Natural killer cell (primary cell): ENCODE results near the gene PPP1R13B. TPM values are rescaled to one million over a fixed set of nuclear protein-coding genes. Genes with fewer than 3 reads are reported as not detected.

Experiments used
- ATAC-seq, 3 donors: fragments of 150-1000 bp in 2 of 3; fragments of 200-7000 bp in 1 of 3; cut with Tn5 transposase; 1 replicate in 1 of 3; 2 replicates in 2 of 3; pipeline ENCODE4 v1.10.0; 2021; ENCODE audit warnings: mild to moderate bottlenecking in 2 of 3, moderate library complexity in 2 of 3
- DNase-seq, 2 donors: peaks; one replicate each; pipeline versions ENCODE4 v3.0.0 to v3.0.0-alpha.2; 2013 to 2021; ENCODE audit warnings: mixed read lengths in 1 of 2
- H3K27ac ChIP-seq: one replicate; pipeline ENCODE4 v1.5.1; 2013; ENCODE audit warnings: mild to moderate bottlenecking, low read length
- H3K27me3 ChIP-seq: one replicate; pipeline ENCODE4 v1.6.1; 2013; ENCODE audit warnings: low read length; ENCODE audit not compliant: control insufficient read depth, insufficient read depth
- H3K36me3 ChIP-seq: one replicate; pipeline ENCODE4 v1.6.1; 2013; ENCODE audit warnings: low read length; ENCODE audit not compliant: control insufficient read depth, insufficient read depth
- H3K4me1 ChIP-seq: one replicate; pipeline ENCODE4 v1.6.1; 2013; ENCODE audit warnings: low read length; ENCODE audit not compliant: control insufficient read depth, insufficient read depth
- H3K4me3 ChIP-seq: one replicate; pipeline ENCODE4 v1.5.1; 2013; ENCODE audit warnings: low read length
- H3K9me3 ChIP-seq: one replicate; pipeline ENCODE4 v1.6.1; 2013; ENCODE audit warnings: low read length; ENCODE audit not compliant: control insufficient read depth, insufficient read depth
- H3K27ac Mint-ChIP-seq, 2 donors: one replicate each; pipeline ENCODE4 v1.8.0; 2022; ENCODE audit warnings: mild to moderate bottlenecking in 2 of 2, mixed read lengths in 2 of 2, moderate library complexity in 1 of 2
- H3K27me3 Mint-ChIP-seq, 2 donors: one replicate each; pipeline ENCODE4 v1.8.0; 2022; ENCODE audit warnings: low read depth in 2 of 2, mixed read lengths in 2 of 2
- H3K36me3 Mint-ChIP-seq: one replicate; pipeline ENCODE4 v1.8.0; 2022; ENCODE audit warnings: mixed read lengths
- H3K4me1 Mint-ChIP-seq, 2 donors: one replicate each; pipeline ENCODE4 v1.8.0; 2022; ENCODE audit warnings: mixed read lengths in 2 of 2
- H3K4me3 Mint-ChIP-seq: one replicate; pipeline ENCODE4 v1.8.0; 2022; ENCODE audit warnings: mild to moderate bottlenecking, moderate library complexity, mixed read lengths
- H3K9me3 Mint-ChIP-seq, 2 donors: one replicate each; pipeline ENCODE4 v1.8.0; 2022; ENCODE audit warnings: mixed read lengths in 2 of 2
- CTCF ChIP-seq: fragments of 200-600 bp; IDR thresholded peaks from one replicate; pipeline ENCODE4 v1.8.0; 2022; ENCODE audit warnings: antibody characterized with exemption
- WGBS: methylation state at CpG from one replicate; pipeline ENCODE4 v1.1.7; 2013; ENCODE audit warnings: missing lambda C conversion rate; ENCODE audit not compliant: insufficient coverage; 5-methylcytosine and 5-hydroxymethylcytosine counted together
- intact Hi-C: fragments of 100-400 bp; cut with micrococcal nuclease; formaldehyde crosslinking; loops from one replicate; pipeline ENCODE4 v1.14.2; 2022
- total RNA-seq, 4 donors: library from RNA; stranded (reverse); fragments of 120-200 nt in 1 of 4; gene quantifications; one replicate each; pipeline versions ENCODE4 v1.2.3 to v1.2.4, GENCODE V29; 2013 to 2022

Gene PPP1R13B
- total RNA-seq, 3 donors from 2014 or later (not counting 1 experiment from before 2014, with no cell fraction given) = 26.5 to 35.5 (median 31.7) TPM

GRCh38 chr14:103694572-103695026 lies 152.8 kb downstream of the PPP1R13B start:
- ATAC-seq = no peak
- TF ChIP-seq CTCF = no peak
- H3K9me3 ChIP-seq = no peaks in the 10 kb centered on the region
- no peaks in the 10 kb centered on the region for H3K27me3 ChIP-seq
- no peak for DNase-seq
- H3K27ac ChIP-seq = no peak overlapping the region
- WGBS = 96% methylated on average over 20 of the region's 20 CpGs
- H3K36me3 Mint-ChIP-seq = no peaks in the 10 kb centered on the region
- H3K4me3 Mint-ChIP-seq = no peak overlapping the region
- no peaks in the 10 kb centered on the region for H3K27me3 Mint-ChIP-seq
- peaks cover 39% of the 10 kb centered on the region for H3K36me3 ChIP-seq
- H3K27ac Mint-ChIP-seq = no peak overlapping the region
- no peaks in the 10 kb centered on the region for H3K9me3 Mint-ChIP-seq
- H3K4me1 ChIP-seq = peaks cover 4% of the 10 kb centered on the region
- no peak overlapping the region for H3K4me3 ChIP-seq
- H3K4me1 Mint-ChIP-seq = peaks cover 7 to 13% of the 10 kb centered on the region in 2 donors
- intact Hi-C loops = no loop called here

GRCh38 chr14:103693515-103693914 lies 153.9 kb downstream of the PPP1R13B start:
- no peak for DNase-seq
- no peaks in the 10 kb centered on the region for H3K27me3 Mint-ChIP-seq
- intact Hi-C loops = no loop called here
- 96% methylated on average over 22 of the region's 22 CpGs for WGBS
- H3K27ac Mint-ChIP-seq = no peak overlapping the region
- no peak for ATAC-seq
- Histone ChIP-seq H3K36me3 (peaks cover 44% of the 10 kb centered on the region), H3K27ac (no peak overlapping the region), H3K4me3 (no peak overlapping the region), H3K9me3 (no peaks in the 10 kb centered on the region), H3K4me1 (no peaks in the 10 kb centered on the region), H3K27me3 (no peaks in the 10 kb centered on the region)
- peaks cover 7 to 13% of the 10 kb centered on the region in 2 donors for H3K4me1 Mint-ChIP-seq
- no peaks in the 10 kb centered on the region for H3K9me3 Mint-ChIP-seq
- no peaks in the 10 kb centered on the region for H3K36me3 Mint-ChIP-seq
- H3K4me3 Mint-ChIP-seq = no peak overlapping the region
- TF ChIP-seq CTCF = no peak

GRCh38 chr14:103692871-103693270 lies 154.5 kb downstream of the PPP1R13B start:
- intact Hi-C loops = no loop called here
- no peaks in the 10 kb centered on the region for H3K36me3 Mint-ChIP-seq

More at GRCh38 chr14:103692871-103693270, 154.5 kb downstream of the PPP1R13B start:
- no peak overlapping the region for H3K4me3 ChIP-seq
- Mint-ChIP-seq H3K27me3 (no peaks in the 10 kb centered on the region), H3K4me3 (no peak overlapping the region), H3K9me3 (no peaks in the 10 kb centered on the region), H3K27ac (no peak overlapping the region), H3K4me1 (peaks cover 7 to 13% of the 10 kb centered on the region in 2 donors)
- H3K4me1 ChIP-seq = no peaks in the 10 kb centered on the region
- 92% methylated on average over 12 of the region's 12 CpGs for WGBS
- H3K27me3 ChIP-seq = no peaks in the 10 kb centered on the region
- TF ChIP-seq CTCF = no peak
- H3K27ac ChIP-seq = no peak overlapping the region
- DNase-seq (no peak), ATAC-seq (no peak)
- H3K36me3 ChIP-seq = peaks cover 42% of the 10 kb centered on the region
- H3K9me3 ChIP-seq = no peaks in the 10 kb centered on the region
